ENCODE measurements around the gene STAB2.

DNA sequence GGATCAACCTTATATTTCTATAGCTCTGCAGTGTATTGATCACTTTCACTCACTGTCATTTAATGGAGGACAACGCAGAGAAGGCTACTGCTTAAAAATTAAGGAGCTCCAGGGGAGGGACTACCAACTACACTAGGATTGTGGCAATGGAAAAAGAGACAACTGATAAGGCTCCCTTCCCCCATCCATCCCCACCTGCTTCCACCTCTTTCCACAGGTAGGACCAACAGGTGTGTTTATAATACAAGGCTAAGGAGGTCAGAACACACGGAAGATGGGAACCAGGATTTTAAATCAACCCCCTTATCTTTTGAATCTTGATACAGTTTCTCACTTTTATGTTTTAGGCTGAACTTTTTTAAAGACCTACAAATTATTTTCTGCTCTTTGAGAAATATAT lies 90.8 kb downstream of the STAB2 start:
- TF ChIP-seq POLR2A (IDR thresholded peaks at IDR 0.05) (no peak), POLR2AphosphoS5 (IDR thresholded peaks at IDR 0.05) (no peak)
- TF ChIP-seq, protein P1, sequence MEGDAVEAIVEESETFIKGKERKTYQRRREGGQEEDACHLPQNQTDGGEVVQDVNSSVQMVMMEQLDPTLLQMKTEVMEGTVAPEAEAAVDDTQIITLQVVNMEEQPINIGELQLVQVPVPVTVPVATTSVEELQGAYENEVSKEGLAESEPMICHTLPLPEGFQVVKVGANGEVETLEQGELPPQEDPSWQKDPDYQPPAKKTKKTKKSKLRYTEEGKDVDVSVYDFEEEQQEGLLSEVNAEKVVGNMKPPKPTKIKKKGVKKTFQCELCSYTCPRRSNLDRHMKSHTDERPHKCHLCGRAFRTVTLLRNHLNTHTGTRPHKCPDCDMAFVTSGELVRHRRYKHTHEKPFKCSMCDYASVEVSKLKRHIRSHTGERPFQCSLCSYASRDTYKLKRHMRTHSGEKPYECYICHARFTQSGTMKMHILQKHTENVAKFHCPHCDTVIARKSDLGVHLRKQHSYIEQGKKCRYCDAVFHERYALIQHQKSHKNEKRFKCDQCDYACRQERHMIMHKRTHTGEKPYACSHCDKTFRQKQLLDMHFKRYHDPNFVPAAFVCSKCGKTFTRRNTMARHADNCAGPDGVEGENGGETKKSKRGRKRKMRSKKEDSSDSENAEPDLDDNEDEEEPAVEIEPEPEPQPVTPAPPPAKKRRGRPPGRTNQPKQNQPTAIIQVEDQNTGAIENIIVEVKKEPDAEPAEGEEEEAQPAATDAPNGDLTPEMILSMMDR (IDR thresholded peaks at IDR 0.05), result no peak
